Measurements from ENCODE around the gene LCN6.

GRCh38 chr9:136707849-136708517 lies 40.3 kb downstream of the LCN6 start:
- TF ChIP-seq CTCF (IDR thresholded peaks at IDR 0.05) (no peak), EZH2 (IDR thresholded peaks at IDR 0.05) (no peak)
